ENCODE results near the gene ROBO1. TPM values are rescaled to one million over a fixed set of nuclear protein-coding genes. Genes with fewer than 3 reads are reported as not detected.

ROBO1 gene
- polyA plus RNA-seq, 4 donors: 0.81 to 12.2 (median 2.6) TPM

- H3K36me3 ChIP-seq (ENCODE audit: control insufficient read depth in 3 of 3, insufficient read depth in 2 of 3, low read depth in 1 of 3, low read length in 3 of 3): no peaks in the 10 kb centered on the region
- H3K9me3 ChIP-seq (ENCODE audit: control insufficient read depth in 2 of 2, insufficient read depth in 1 of 2, low read depth in 1 of 2, low read length in 1 of 2): no peaks in the 10 kb centered on the region
- H3K4me1 ChIP-seq (ENCODE audit: control insufficient read depth in 3 of 3, insufficient read depth in 2 of 3, low read depth in 1 of 3, low read length in 2 of 3): no peaks in the 10 kb centered on the region
- DNase-seq (no peak), FAIRE-seq (no peak)
- H3K27me3 ChIP-seq (ENCODE audit: control insufficient read depth in 3 of 3, insufficient read depth in 3 of 3, low read length in 3 of 3): no peaks in the 10 kb centered on the region
- no peak overlapping the region for H3K27ac ChIP-seq (ENCODE audit: low read depth in 1 of 3, low read length in 2 of 3)
- 91 to 95% (median 93%) methylated on average over 6 of the region's 6 CpGs for whole genome bisulfite sequencing, 3 donors
- no peak overlapping the region for H3K4me3 ChIP-seq (ENCODE audit: low read depth in 1 of 3, low read length in 3 of 3)
Observed at GRCh38 chr3:78611278-78611677, 1156.5 kb downstream of the ROBO1 start.

DNA sequence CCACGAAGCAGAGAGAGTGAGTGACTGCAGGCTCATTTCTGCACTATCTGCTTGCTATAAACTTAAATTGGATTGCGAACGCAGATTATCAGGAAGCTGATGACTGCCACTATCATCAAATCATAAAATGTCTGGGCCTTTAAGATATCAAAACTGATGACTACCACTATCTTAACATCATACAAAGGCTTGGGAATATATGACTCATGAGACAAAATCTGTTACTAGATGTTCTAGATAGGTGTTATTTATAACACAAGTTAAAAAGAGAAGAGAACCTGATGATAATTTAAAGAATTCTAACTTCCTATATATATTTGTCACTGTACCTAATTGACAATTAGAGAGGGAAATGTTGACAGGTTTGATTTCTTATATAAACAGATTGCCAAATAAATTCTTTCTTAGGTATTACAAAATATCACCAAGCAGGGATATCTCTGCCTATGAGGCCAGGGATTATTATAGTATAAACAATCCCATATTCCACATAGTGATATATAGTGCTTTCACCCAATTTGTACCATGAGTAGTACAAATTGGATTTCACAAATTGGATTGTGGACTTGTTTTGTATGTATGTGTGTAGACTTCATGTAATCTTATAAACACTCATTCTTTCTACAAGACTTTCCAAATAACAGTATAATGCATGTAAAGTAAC, 1157.2 kb downstream of the ROBO1 start:
- Histone ChIP-seq H3K27ac (ENCODE audit: low read depth in 1 of 3, low read length in 2 of 3) (no peak overlapping the region), H3K4me1 (ENCODE audit: control insufficient read depth in 3 of 3, insufficient read depth in 2 of 3, low read depth in 1 of 3, low read length in 2 of 3) (no peaks in the 10 kb centered on the region), H3K4me3 (ENCODE audit: low read depth in 1 of 3, low read length in 3 of 3) (no peak overlapping the region), H3K9me3 (ENCODE audit: control insufficient read depth in 2 of 2, insufficient read depth in 1 of 2, low read depth in 1 of 2, low read length in 1 of 2) (no peaks in the 10 kb centered on the region), H3K36me3 (ENCODE audit: control insufficient read depth in 3 of 3, insufficient read depth in 2 of 3, low read depth in 1 of 3, low read length in 3 of 3) (no peaks in the 10 kb centered on the region), H3K27me3 (ENCODE audit: control insufficient read depth in 3 of 3, insufficient read depth in 3 of 3, low read length in 3 of 3) (no peaks in the 10 kb centered on the region)
- DNase-seq: no peak
- 21 to 47% (median 43%) methylated on average over 3 of the region's 3 CpGs for WGBS, 3 donors
- FAIRE-seq: no peak

- Histone ChIP-seq H3K9me3 (ENCODE audit: control insufficient read depth in 2 of 2, insufficient read depth in 1 of 2, low read depth in 1 of 2, low read length in 1 of 2) (no peaks in the 10 kb centered on the region), H3K4me3 (ENCODE audit: low read depth in 1 of 3, low read length in 3 of 3) (no peak overlapping the region), H3K27ac (ENCODE audit: low read depth in 1 of 3, low read length in 2 of 3) (no peak overlapping the region), H3K36me3 (ENCODE audit: control insufficient read depth in 3 of 3, insufficient read depth in 2 of 3, low read depth in 1 of 3, low read length in 3 of 3) (no peaks in the 10 kb centered on the region), H3K27me3 (ENCODE audit: control insufficient read depth in 3 of 3, insufficient read depth in 3 of 3, low read length in 3 of 3) (no peaks in the 10 kb centered on the region), H3K4me1 (ENCODE audit: control insufficient read depth in 3 of 3, insufficient read depth in 2 of 3, low read depth in 1 of 3, low read length in 2 of 3) (no peaks in the 10 kb centered on the region)
- no peak for DNase-seq
- 79 to 91% (median 80%) methylated on average over 7 of the region's 7 CpGs for WGBS, 3 donors
- FAIRE-seq: no peak
Observed at GRCh38 chr3:78606756-78607155, 1161.0 kb downstream of the ROBO1 start.

GRCh38 chr3:78605178-78605577, 1162.6 kb downstream of the ROBO1 start:
- H3K4me1 ChIP-seq (ENCODE audit: control insufficient read depth in 3 of 3, insufficient read depth in 2 of 3, low read depth in 1 of 3, low read length in 2 of 3): no peaks in the 10 kb centered on the region
- no peaks in the 10 kb centered on the region for H3K36me3 ChIP-seq (ENCODE audit: control insufficient read depth in 3 of 3, insufficient read depth in 2 of 3, low read depth in 1 of 3, low read length in 3 of 3)
- WGBS, 3 donors: 71 to 85% (median 83%) methylated on average over 2 of the region's 2 CpGs
- no peak for FAIRE-seq
- H3K9me3 ChIP-seq (ENCODE audit: control insufficient read depth in 2 of 2, insufficient read depth in 1 of 2, low read depth in 1 of 2, low read length in 1 of 2): no peaks in the 10 kb centered on the region
- H3K27me3 ChIP-seq (ENCODE audit: control insufficient read depth in 3 of 3, insufficient read depth in 3 of 3, low read length in 3 of 3): no peaks in the 10 kb centered on the region
- H3K27ac ChIP-seq (ENCODE audit: low read depth in 1 of 3, low read length in 2 of 3): no peak overlapping the region
- H3K4me3 ChIP-seq (ENCODE audit: low read depth in 1 of 3, low read length in 3 of 3): no peak overlapping the region
- DNase-seq: no peak

GRCh38 chr3:78604341-78604740, 1163.5 kb downstream of the ROBO1 start:
- Histone ChIP-seq H3K4me1 (ENCODE audit: control insufficient read depth in 3 of 3, insufficient read depth in 2 of 3, low read depth in 1 of 3, low read length in 2 of 3) (no peaks in the 10 kb centered on the region), H3K4me3 (ENCODE audit: low read depth in 1 of 3, low read length in 3 of 3) (no peak overlapping the region), H3K36me3 (ENCODE audit: control insufficient read depth in 3 of 3, insufficient read depth in 2 of 3, low read depth in 1 of 3, low read length in 3 of 3) (no peaks in the 10 kb centered on the region), H3K27me3 (ENCODE audit: control insufficient read depth in 3 of 3, insufficient read depth in 3 of 3, low read length in 3 of 3) (no peaks in the 10 kb centered on the region), H3K9me3 (ENCODE audit: control insufficient read depth in 2 of 2, insufficient read depth in 1 of 2, low read depth in 1 of 2, low read length in 1 of 2) (no peaks in the 10 kb centered on the region), H3K27ac (ENCODE audit: low read depth in 1 of 3, low read length in 2 of 3) (no peak overlapping the region)
- FAIRE-seq (no peak), DNase-seq (no peak)
- WGBS, 3 donors: 72 to 81% (median 77%) methylated on average over 3 of the region's 3 CpGs

GRCh38 chr3:78601249-78601648, 1166.5 kb downstream of the ROBO1 start:
- Histone ChIP-seq H3K36me3 (ENCODE audit: control insufficient read depth in 3 of 3, insufficient read depth in 2 of 3, low read depth in 1 of 3, low read length in 3 of 3) (no peaks in the 10 kb centered on the region), H3K4me1 (ENCODE audit: control insufficient read depth in 3 of 3, insufficient read depth in 2 of 3, low read depth in 1 of 3, low read length in 2 of 3) (no peaks in the 10 kb centered on the region), H3K27me3 (ENCODE audit: control insufficient read depth in 3 of 3, insufficient read depth in 3 of 3, low read length in 3 of 3) (no peaks in the 10 kb centered on the region), H3K4me3 (ENCODE audit: low read depth in 1 of 3, low read length in 3 of 3) (no peak overlapping the region), H3K9me3 (ENCODE audit: control insufficient read depth in 2 of 2, insufficient read depth in 1 of 2, low read depth in 1 of 2, low read length in 1 of 2) (no peaks in the 10 kb centered on the region), H3K27ac (ENCODE audit: low read depth in 1 of 3, low read length in 2 of 3) (no peak overlapping the region)
- WGBS, 3 donors: 71 to 84% (median 81%) methylated on average over 2 of the region's 2 CpGs
- no peak for DNase-seq
- FAIRE-seq: no peak

DNA sequence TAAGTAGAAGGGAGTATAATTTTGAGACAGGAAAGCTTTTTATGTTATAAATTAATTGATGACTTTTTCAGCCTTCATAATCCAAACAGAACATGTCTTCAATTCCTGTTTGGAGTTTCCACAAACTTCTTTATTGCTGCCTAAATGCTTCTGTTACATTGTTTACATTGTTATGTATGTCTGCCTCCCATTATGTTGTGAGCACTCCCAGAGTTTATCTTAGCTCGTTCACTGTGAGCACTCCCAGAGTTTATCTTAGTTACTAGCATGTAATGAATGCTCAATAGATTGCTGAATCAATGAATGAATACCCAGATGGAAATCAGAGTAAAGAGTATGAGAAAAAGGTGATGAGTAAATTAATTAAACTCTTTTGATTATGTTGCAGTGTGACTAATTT, 1178.0 kb downstream of the ROBO1 start:
- 2 to 25% (median 21%) methylated on average over 1 of the region's 1 CpG for WGBS, 3 donors
- Histone ChIP-seq H3K9me3 (ENCODE audit: control insufficient read depth in 2 of 2, insufficient read depth in 1 of 2, low read depth in 1 of 2, low read length in 1 of 2) (no peaks in the 10 kb centered on the region), H3K27me3 (ENCODE audit: control insufficient read depth in 3 of 3, insufficient read depth in 3 of 3, low read length in 3 of 3) (no peaks in the 10 kb centered on the region), H3K4me1 (ENCODE audit: control insufficient read depth in 3 of 3, insufficient read depth in 2 of 3, low read depth in 1 of 3, low read length in 2 of 3) (no peaks in the 10 kb centered on the region), H3K36me3 (ENCODE audit: control insufficient read depth in 3 of 3, insufficient read depth in 2 of 3, low read depth in 1 of 3, low read length in 3 of 3) (no peaks in the 10 kb centered on the region), H3K4me3 (ENCODE audit: low read depth in 1 of 3, low read length in 3 of 3) (no peak overlapping the region), H3K27ac (ENCODE audit: low read depth in 1 of 3, low read length in 2 of 3) (no peak overlapping the region)
- DNase-seq (no peak), FAIRE-seq (no peak)

DNA sequence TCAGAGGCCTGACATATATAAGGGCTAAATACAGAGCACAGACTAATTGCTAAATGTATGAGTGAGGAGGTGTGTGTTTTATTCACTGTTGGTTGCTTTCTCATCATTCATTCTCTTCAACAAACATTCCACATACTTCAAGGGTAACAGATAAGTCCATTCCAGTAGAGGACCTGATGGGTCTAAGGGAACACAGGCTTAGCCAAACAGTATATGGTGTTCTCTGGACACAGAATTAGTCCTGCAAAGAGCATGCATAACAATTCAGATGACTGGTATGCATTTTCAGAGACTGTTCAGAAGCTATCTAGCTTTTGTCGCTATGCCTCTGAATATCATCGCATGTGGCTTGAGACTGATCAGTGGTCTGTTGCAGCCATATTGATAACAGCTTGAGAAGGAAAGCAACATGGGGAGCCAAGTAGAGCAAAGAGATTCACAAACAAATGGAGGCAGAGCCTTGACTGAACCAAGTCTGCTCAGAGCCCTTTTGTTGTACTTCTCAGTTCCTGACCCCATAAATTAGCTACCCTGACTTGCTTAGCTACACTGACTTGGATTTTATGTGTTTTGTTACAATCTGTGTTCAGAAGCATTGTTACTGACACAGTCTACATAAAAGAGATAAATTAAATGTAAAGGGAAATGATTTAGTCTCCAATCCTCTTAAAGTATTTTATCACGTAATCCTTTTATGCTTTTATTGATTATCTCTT, 1178.7 kb downstream of the ROBO1 start:
- DNase-seq (no peak), FAIRE-seq (no peak)
- Histone ChIP-seq H3K27ac (ENCODE audit: low read depth in 1 of 3, low read length in 2 of 3) (no peak overlapping the region), H3K4me3 (ENCODE audit: low read depth in 1 of 3, low read length in 3 of 3) (no peak overlapping the region), H3K27me3 (ENCODE audit: control insufficient read depth in 3 of 3, insufficient read depth in 3 of 3, low read length in 3 of 3) (no peaks in the 10 kb centered on the region), H3K4me1 (ENCODE audit: control insufficient read depth in 3 of 3, insufficient read depth in 2 of 3, low read depth in 1 of 3, low read length in 2 of 3) (no peaks in the 10 kb centered on the region), H3K36me3 (ENCODE audit: control insufficient read depth in 3 of 3, insufficient read depth in 2 of 3, low read depth in 1 of 3, low read length in 3 of 3) (no peaks in the 10 kb centered on the region), H3K9me3 (ENCODE audit: control insufficient read depth in 2 of 2, insufficient read depth in 1 of 2, low read depth in 1 of 2, low read length in 1 of 2) (no peaks in the 10 kb centered on the region)
- WGBS, 3 donors: 78 to 89% (median 82%) methylated on average over 3 of the region's 3 CpGs

GRCh38 chr3:78580681-78581080, 1187.1 kb downstream of the ROBO1 start:
- FAIRE-seq (no peak), DNase-seq (no peak)
- H3K9me3 ChIP-seq (ENCODE audit: control insufficient read depth in 2 of 2, insufficient read depth in 1 of 2, low read depth in 1 of 2, low read length in 1 of 2): no peaks in the 10 kb centered on the region
- no peaks in the 10 kb centered on the region for H3K27me3 ChIP-seq (ENCODE audit: control insufficient read depth in 3 of 3, insufficient read depth in 3 of 3, low read length in 3 of 3)
- no peaks in the 10 kb centered on the region for H3K36me3 ChIP-seq (ENCODE audit: control insufficient read depth in 3 of 3, insufficient read depth in 2 of 3, low read depth in 1 of 3, low read length in 3 of 3)
- H3K27ac ChIP-seq (ENCODE audit: low read depth in 1 of 3, low read length in 2 of 3): no peak overlapping the region
- 47 to 65% (median 60%) methylated on average over 2 of the region's 2 CpGs for WGBS, 3 donors
- no peaks in the 10 kb centered on the region for H3K4me1 ChIP-seq (ENCODE audit: control insufficient read depth in 3 of 3, insufficient read depth in 2 of 3, low read depth in 1 of 3, low read length in 2 of 3)
- H3K4me3 ChIP-seq (ENCODE audit: low read depth in 1 of 3, low read length in 3 of 3): no peak overlapping the region

Data from small intestine (tissue), 7 donors.